HCT116 (cell line): ENCODE measurements around the gene NUDT4. TPM values are rescaled to one million over a fixed set of nuclear protein-coding genes. Genes with fewer than 3 reads are reported as not detected.
"Not testable (repeated sequence)": the region's sequence is repeated elsewhere in the genome, so short reads cannot be mapped to it uniquely, and the experiment has no call there.

Source experiments
- ATAC-seq: fragments of 200-7000 bp; cut with Tn5 transposase; 2 replicates; pipeline ENCODE4 v1.9.1; 2020; ENCODE audit warnings: mild to moderate bottlenecking, moderate library complexity
- BruUV-seq: library from RNA; stranded (reverse); fragments of 400-500 nt; replicated peaks from 2 replicates; lab custom pipeline; 2021; lab: Mats Ljungman, UMichigan
- CTCF ChIA-PET: fragments of 300-600 bp; sonication (Branson Sonifier 250); formaldehyde crosslinking; loops from one replicate; lab custom pipeline; 2021; ENCODE audit warnings: antibody characterized with exemption; lab: Charles Lee
- POLR2A ChIA-PET: fragments of 300-600, 350-600 bp; sonication (Branson Sonifier 250); formaldehyde crosslinking; loops from one replicate; lab custom pipeline; 2021; ENCODE audit warnings: antibody characterized with exemption; lab: Charles Lee
- RAD21 ChIA-PET, 2 experiments: fragments of 300-600 bp; sonication (Branson Sonifier 250); formaldehyde crosslinking; loops; one replicate each; lab custom pipeline; 2023; ENCODE audit warnings: low total read pairs in 2 of 2; ENCODE audit not compliant: uncharacterized antibody in 2 of 2, unreplicated experiment in 2 of 2, low non-redundant PET in 1 of 2; lab: Charles Lee
- DNase-seq: peaks from one replicate; pipeline ENCODE4 v3.0.0-alpha.2; 2010; ENCODE audit warnings: low read depth, low spot score
- H2AFZ ChIP-seq: fragments of 200-600 bp; shearing (Covaris generic), sonication (generic); 2 replicates; pipeline ENCODE4 v1.6.1; 2017; ENCODE audit warnings: low read depth, mixed run types, mixed read lengths, antibody characterized with exemption, low read length; ENCODE audit not compliant: poor library complexity, severe bottlenecking
- H3K27ac ChIP-seq: 2 replicates; pipeline ENCODE4 v1.5.1; 2012; ENCODE audit warnings: low read depth, low read length
- H3K27me3 ChIP-seq: fragments of 200-600 bp; sonication (generic); 2 replicates; pipeline ENCODE4 v1.6.1; 2016; ENCODE audit warnings: mixed run types, low read length, mixed read lengths; ENCODE audit not compliant: insufficient read depth
- H3K36me3 ChIP-seq, 2 experiments: fragments of 200-500 bp in 1 of 2; fragments of 200-600 bp in 1 of 2; sonication (Bioruptor generic) in 1 of 2; sonication (generic) in 1 of 2; 2 replicates each; pipeline versions ENCODE4 v1.5.1 to v1.6.1; 2014 to 2016; ENCODE audit warnings: low read length in 2 of 2, inconsistent platforms in 1 of 2, mixed read lengths in 1 of 2, mixed run types in 1 of 2; ENCODE audit not compliant: insufficient read depth in 2 of 2, control insufficient read depth in 1 of 2
- H3K4me1 ChIP-seq, 2 experiments: fragments of 200-600 bp in 1 of 2; sonication (generic) in 1 of 2; 2 replicates each; pipeline versions ENCODE4 v1.5.1 to v1.6.1; 2012 to 2017; ENCODE audit warnings: low read length in 2 of 2, inconsistent platforms in 1 of 2, mild to moderate bottlenecking in 1 of 2, mixed read lengths in 1 of 2, mixed run types in 1 of 2, moderate library complexity in 1 of 2; ENCODE audit not compliant: insufficient read depth in 2 of 2, control insufficient read depth in 1 of 2
- H3K4me2 ChIP-seq: fragments of 200-600 bp; sonication (generic); 2 replicates; pipeline ENCODE4 v1.6.1; 2017; ENCODE audit warnings: mixed run types, low read length, mixed read lengths
- H3K4me3 ChIP-seq, 2 experiments: fragments of 200-600 bp in 1 of 2; sonication (generic) in 1 of 2; replicated peaks in 1 of 2; 2 replicates each; pipeline ENCODE4 v1.5.1; 2011 to 2016; ENCODE audit warnings: low read length in 2 of 2, control low read depth in 1 of 2, low read depth in 1 of 2, mild to moderate bottlenecking in 1 of 2, mixed read lengths in 1 of 2, mixed run types in 1 of 2
- H3K79me2 ChIP-seq: fragments of 200-600 bp; sonication (generic); 2 replicates; pipeline ENCODE4 v1.6.1; 2017; ENCODE audit warnings: mild to moderate bottlenecking, mixed run types, low read length, moderate library complexity, mixed read lengths; ENCODE audit not compliant: insufficient read depth
- H3K9ac ChIP-seq: fragments of 200-600 bp; sonication (generic); 2 replicates; pipeline ENCODE4 v1.6.1; 2016; ENCODE audit warnings: low read length, mixed read lengths
- H3K9me2 ChIP-seq: fragments of 200-600 bp; sonication (generic), shearing (Covaris generic); 2 replicates; pipeline ENCODE4 v1.6.1; 2017; ENCODE audit warnings: mixed run types, mild to moderate bottlenecking, moderate library complexity; ENCODE audit not compliant: insufficient read depth
- H3K9me3 ChIP-seq, 2 experiments: fragments of 200-500 bp in 1 of 2; fragments of 200-600 bp in 1 of 2; sonication (Bioruptor generic) in 1 of 2; sonication (generic) in 1 of 2; 2 replicates each; pipeline ENCODE4 v1.6.1; 2014 to 2017; ENCODE audit warnings: low read length in 2 of 2, mixed read lengths in 2 of 2, inconsistent platforms in 1 of 2, low read depth in 1 of 2, mild to moderate bottlenecking in 1 of 2, mixed run types in 1 of 2, moderate library complexity in 1 of 2; ENCODE audit not compliant: control insufficient read depth in 1 of 2, insufficient read depth in 1 of 2
- H4K20me1 ChIP-seq: fragments of 200-600 bp; sonication (generic), shearing (Covaris generic); 2 replicates; pipeline ENCODE4 v1.6.1; 2017; ENCODE audit warnings: mixed run types, mild to moderate bottlenecking, moderate library complexity; ENCODE audit not compliant: insufficient read depth
- FOSL1 ChIP-seq: IDR thresholded peaks from 2 replicates; pipeline ENCODE4 v1.6.1; 2012; ENCODE audit warnings: low read depth
- JUND ChIP-seq: IDR thresholded peaks from 2 replicates; pipeline ENCODE4 v1.6.1; 2012
- TCF7L2 ChIP-seq: IDR thresholded peaks from 2 replicates; pipeline ENCODE4 v1.7.0; 2011; ENCODE audit warnings: borderline replicate concordance, inconsistent platforms; ENCODE audit not compliant: insufficient read depth, insufficient read length; ENCODE audit errors: extremely low read depth
- ZFX ChIP-seq: fragments of 450-650 bp; IDR thresholded peaks from 2 replicates; pipeline ENCODE4 v1.6.1; 2017
- intact Hi-C: fragments of 100-400 bp; cut with micrococcal nuclease; formaldehyde crosslinking; loops from 2 replicates; pipeline ENCODE4 v1.10.0; 2022
- total RNA-seq: library from RNA; stranded (reverse); gene quantifications from one replicate; pipeline ENCODE4 v1.2.1, GENCODE V29; 2021; ENCODE audit not compliant: unreplicated experiment

Gene NUDT4
- total RNA-seq, 1 experiment from 2014 or later: 41.2 TPM

- DNase-seq: no peak
- ChIA-PET POLR2A (no interaction called here), RAD21 (no interaction called here), CTCF (interaction anchor here (1.3 to 1.4 kb wide), 2 partner anchors 12 to 694 kb away, joined by 4 to 6 read pairs; no protein-coding TSS in a partner anchor)
- Histone ChIP-seq H3K4me1 (no peaks in the 10 kb centered on the region), H3K4me3 (no peak overlapping the region), H4K20me1 (peaks cover 6% of the 10 kb centered on the region; the same call in 1 of the 2 replicates), H3K27ac (no peak overlapping the region), H3K27me3 (no peaks in the 10 kb centered on the region), H3K9me2 (no peaks in the 10 kb centered on the region), H3K36me3 (peaks cover 15 to 21% of the 10 kb centered on the region in 2 experiments; a peak in 3 of 4 replicates), H2AFZ (no peak overlapping the region), H3K79me2 (peaks cover 40% of the 10 kb centered on the region), H3K9ac (no peak overlapping the region), H3K4me2 (no peak overlapping the region), H3K9me3 (no peaks in the 10 kb centered on the region)
- intact Hi-C loops: no loop called here
- no TSS peak for BruUV-seq
- TF ChIP-seq FOSL1 (no peak), JUND (no peak), ZFX (no peak)
- no peak for ATAC-seq
Measured at GRCh38 chr12:93407963-93408283, 30.2 kb downstream of the NUDT4 start.

GRCh38 chr12:93408813-93409212, 31.1 kb downstream of the NUDT4 start:
- Histone ChIP-seq H3K4me3 (no peak overlapping the region), H3K4me2 (no peak overlapping the region), H3K79me2 (peaks cover 49% of the 10 kb centered on the region), H2AFZ (no peak overlapping the region), H3K9me2 (no peaks in the 10 kb centered on the region), H4K20me1 (peaks cover 6% of the 10 kb centered on the region; the same call in 1 of the 2 replicates), H3K4me1 (no peaks in the 10 kb centered on the region), H3K36me3 (peaks cover 15 to 21% of the 10 kb centered on the region in 2 experiments; a peak in 3 of 4 replicates), H3K9me3 (no peaks in the 10 kb centered on the region), H3K27ac (no peak overlapping the region), H3K9ac (no peak overlapping the region), H3K27me3 (no peaks in the 10 kb centered on the region)
- intact Hi-C loops: no loop called here
- DNase-seq: no peak
- POLR2A ChIA-PET: no interaction called here
- ATAC-seq: no peak
- BruUV-seq: no TSS peak
- TF ChIP-seq TCF7L2: no peak
- CTCF ChIA-PET: interaction anchor here (1.3 to 1.4 kb wide), 2 partner anchors 11 to 693 kb away, joined by 4 to 6 read pairs; no protein-coding TSS in a partner anchor
- RAD21 ChIA-PET: no interaction called here

GRCh38 chr12:93409343-93410187, 31.8 kb downstream of the NUDT4 start:
- H4K20me1 ChIP-seq, intact Hi-C loops, H3K9ac ChIP-seq, CTCF ChIA-PET, POLR2A ChIA-PET, H3K9me3 ChIP-seq, ATAC-seq, RAD21 ChIA-PET, H3K4me2 ChIP-seq, H3K9me2 ChIP-seq, H2AFZ ChIP-seq, DNase-seq, H3K27ac ChIP-seq, H3K27me3 ChIP-seq, H3K4me3 ChIP-seq, H3K4me1 ChIP-seq: not testable (repeated sequence)
- Histone ChIP-seq H3K79me2 (peaks cover 56% of the 10 kb centered on the region), H3K36me3 (peaks cover 15 to 17% of the 10 kb centered on the region in 2 experiments; a peak in 3 of 4 replicates)
- BruUV-seq: TSS peak; percentile 49

DNA sequence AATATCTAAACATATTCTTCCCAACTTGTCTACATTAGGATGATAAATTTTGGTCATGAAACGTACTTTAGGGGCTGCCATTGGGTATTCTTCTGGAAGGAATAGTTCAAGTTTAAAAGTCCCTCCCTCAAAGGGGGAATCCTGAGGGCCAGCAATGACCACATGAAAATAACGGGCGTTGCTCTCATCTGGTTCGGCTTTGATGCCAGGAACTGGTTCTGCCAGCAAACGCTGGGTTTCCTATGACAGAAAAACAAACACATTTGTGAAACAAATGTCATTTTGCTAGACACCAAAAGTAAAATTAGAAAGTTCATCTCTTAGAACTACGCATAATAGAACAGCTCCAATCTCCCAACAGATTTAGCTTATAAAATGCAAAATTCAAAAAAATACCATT, 33.3 kb downstream of the NUDT4 start:
- H3K4me2 ChIP-seq, H3K4me1 ChIP-seq, BruUV-seq, RAD21 ChIA-PET, H3K4me3 ChIP-seq, H2AFZ ChIP-seq, POLR2A ChIA-PET, intact Hi-C loops, H3K9me2 ChIP-seq, H3K27me3 ChIP-seq, ATAC-seq, H3K9me3 ChIP-seq, H3K27ac ChIP-seq, H3K9ac ChIP-seq, DNase-seq: not testable (repeated sequence)
- CTCF ChIA-PET: interaction anchor here (1.0 to 1.3 kb wide), 2 partner anchors 9 to 691 kb away, joined by 5 to 6 read pairs; no protein-coding TSS in a partner anchor
- Histone ChIP-seq H3K36me3 (peaks cover 15 to 17% of the 10 kb centered on the region in 2 experiments; a peak in 3 of 4 replicates), H4K20me1 (peaks cover 21% of the 10 kb centered on the region; the same call in 1 of the 2 replicates), H3K79me2 (peaks cover 71% of the 10 kb centered on the region)
